Fibroblast of mammary gland (primary cell): Measurements from ENCODE around the gene COPG1.
"Not testable (repeated sequence)": the region's sequence is repeated elsewhere in the genome, so short reads cannot be mapped to it uniquely, and the experiment has no call there.

Experiments
- DNase-seq: peaks from one replicate; pipeline ENCODE4 v3.0.0-alpha.2; 2010; ENCODE audit warnings: low read depth
- H3K4me3 ChIP-seq: 2 replicates; pipeline ENCODE4 v1.5.1; 2011; ENCODE audit warnings: low read depth, mild to moderate bottlenecking, low read length, moderate library complexity; ENCODE audit not compliant: control insufficient read depth
- CTCF ChIP-seq: conservative IDR thresholded peaks from 2 replicates; pipeline ENCODE4 v1.5.1; 2011; ENCODE audit warnings: low read depth, low read length, inconsistent platforms; ENCODE audit not compliant: control insufficient read depth, insufficient read depth

COPG1 gene

GRCh38 chr3:129240436-129240835 lies 9.0 kb upstream of the COPG1 start:
- TF ChIP-seq CTCF: no peak
- DNase-seq: peak; percentile 57
- H3K4me3 ChIP-seq: no peak overlapping the region

GRCh38 chr3:129245141-129245540 lies 4.3 kb upstream of the COPG1 start:
- H3K4me3 ChIP-seq: no peak overlapping the region
- no peak for TF ChIP-seq CTCF
- peak; percentile 41 for DNase-seq

- peak; percentile 91 for DNase-seq
- H3K4me3 ChIP-seq: not testable (repeated sequence)
- TF ChIP-seq CTCF: peak; percentile 97
Observed at GRCh38 chr3:129245641-129246306, 3.6 kb upstream of the COPG1 start.

GRCh38 chr3:129246636-129247035 lies 2.8 kb upstream of the COPG1 start:
- H3K4me3 ChIP-seq: no peak overlapping the region
- DNase-seq: no peak
- TF ChIP-seq CTCF: no peak

- DNase-seq: no peak
- TF ChIP-seq CTCF: no peak
- H3K4me3 ChIP-seq: peak overlapping the region; percentile 97
Observed at GRCh38 chr3:129248286-129248979, 973 bp upstream of the COPG1 start.

GRCh38 chr3:129252748-129253147 lies 3.3 kb downstream of the COPG1 start:
- H3K4me3 ChIP-seq: no peak overlapping the region
- no peak for TF ChIP-seq CTCF
- DNase-seq: no peak
